ENCODE data around the gene LTBP3. TPM values are rescaled to one million over a fixed set of nuclear protein-coding genes. Genes with fewer than 3 reads are reported as not detected.

The LTBP3 gene
- total and polyA plus RNA-seq, 2 of the 13 experiments (the other 11 are each of a cell fraction or from before 2014, with no cell fraction given) = 12.2 to 68.1 TPM

DNA sequence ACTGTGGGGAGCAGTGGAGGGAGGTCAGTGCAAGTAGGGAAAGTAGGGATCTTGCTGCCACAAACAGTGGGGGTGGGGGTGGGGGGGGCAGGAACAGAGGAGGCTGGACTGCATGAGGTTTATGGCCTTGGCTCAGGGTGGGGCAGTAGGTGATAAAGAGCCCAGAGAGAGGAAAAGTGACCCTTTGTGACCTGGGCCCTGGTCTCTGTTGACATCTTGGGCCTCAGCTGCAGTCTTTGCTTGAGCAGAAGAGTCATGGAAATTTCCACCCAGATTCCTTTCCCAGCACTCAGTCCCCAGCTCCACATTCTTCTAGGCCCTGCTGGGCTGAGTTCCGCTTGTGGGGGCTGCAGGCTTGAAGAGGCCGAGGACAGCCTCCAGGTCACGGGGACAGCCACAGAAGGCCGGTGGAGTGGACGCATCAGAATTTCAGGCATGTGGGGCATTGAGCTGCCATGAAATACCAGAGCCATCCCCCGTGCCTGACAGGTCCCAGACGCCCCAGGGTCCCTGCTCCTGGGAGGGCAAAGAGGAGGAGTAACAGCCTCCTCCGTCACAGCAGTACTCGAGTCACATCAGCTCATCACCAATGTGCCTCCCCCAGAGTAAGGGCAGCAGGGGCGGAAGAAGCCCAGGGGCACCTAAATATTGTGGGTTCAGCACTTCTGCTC is 69.0 kb downstream of the LTBP3 start (continued):
- TF ChIP-seq NR2C2 (CRISPR knock-in tag; IDR thresholded peaks at IDR 0.05; ENCODE audit: borderline replicate concordance) (no peak), ZNF414 (CRISPR knock-in tag; IDR thresholded peaks at IDR 0.05) (no peak), NCOR1 (IDR thresholded peaks at IDR 0.05; ENCODE audit: borderline replicate concordance, low read length) (no peak), JUND (CRISPR knock-in tag; IDR thresholded peaks at IDR 0.05) (no peak), MEIS2 (CRISPR knock-in tag; IDR thresholded peaks at IDR 0.05) (peak; percentile 11; the same call in 1 of the 2 replicates), ZNF441 (CRISPR knock-in tag; IDR thresholded peaks at IDR 0.05; ENCODE audit: borderline replicate concordance) (no peak), ZNF782 (CRISPR knock-in tag; IDR thresholded peaks at IDR 0.05; ENCODE audit: borderline replicate concordance) (no peak; the same call in 1 of the 2 replicates), USF2 (IDR thresholded peaks at IDR 0.05; ENCODE audit: low read depth, low read length) (peak; percentile 18; the same call in 1 of the 2 replicates), USF2 (CRISPR knock-in tag; IDR thresholded peaks at IDR 0.05; ENCODE audit: borderline replicate concordance) (peak; percentile 73), ZNF362 (CRISPR knock-in tag; IDR thresholded peaks at IDR 0.05; ENCODE audit: borderline replicate concordance) (no peak), HNF4G (IDR thresholded peaks at IDR 0.05; ENCODE audit: borderline replicate concordance, low read depth, low read length) (0 out of 2 replicates have a peak, but pooled peaks have one; percentile 6), HNF4G (CRISPR knock-in tag; IDR thresholded peaks at IDR 0.05; ENCODE audit: borderline replicate concordance, low read depth) (peak; percentile 69; the same call in 1 of the 2 replicates), ZNF615 (CRISPR knock-in tag; IDR thresholded peaks at IDR 0.05; ENCODE audit: borderline replicate concordance) (no peak), RFX1 (IDR thresholded peaks at IDR 0.05) (no peak), REL (CRISPR knock-in tag; conservative IDR thresholded peaks at IDR 0.05) (0 out of 2 replicates have a peak, but pooled peaks have one; percentile 10), MBD4 (IDR thresholded peaks at IDR 0.05; ENCODE audit: borderline replicate concordance, low read length) (no peak), HINFP (CRISPR knock-in tag; IDR thresholded peaks at IDR 0.05; ENCODE audit: low read depth) (no peak), ZNF7 (CRISPR knock-in tag; IDR thresholded peaks at IDR 0.05) (no peak)
- TF ChIP-seq, protein P1, sequence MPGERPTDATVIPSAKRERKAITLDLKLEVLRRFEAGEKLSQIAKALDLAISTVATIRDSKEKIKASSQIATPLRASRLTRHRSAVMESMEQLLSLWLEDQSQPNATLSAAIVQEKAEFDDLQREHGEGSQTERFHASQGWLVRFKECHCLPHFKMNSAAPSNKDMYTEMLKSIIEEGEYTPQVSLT (CRISPR knock-in tag; IDR thresholded peaks at IDR 0.05; ENCODE audit: borderline replicate concordance, low read depth) = no peak
